Stimulated activated CD4-positive, alpha-beta T cell treated with anti-CD3 and anti-CD28 coated beads, Interleukin-2, amount 100 ng/mL, for 4 hours (primary cell): ENCODE data around the gene ZDHHC12.
"Not testable (repeated sequence)": the region's sequence is repeated elsewhere in the genome, so short reads cannot be mapped to it uniquely, and the experiment has no call there.

Experiments used
- DNase-seq: peaks from one replicate; pipeline ENCODE4 v3.0.0-alpha.2; 2020; ENCODE audit warnings: low read depth

Gene ZDHHC12

GRCh38 chr9:128707446-128707845, 16.5 kb downstream of the ZDHHC12 start:
- DNase-seq: no peak

DNA sequence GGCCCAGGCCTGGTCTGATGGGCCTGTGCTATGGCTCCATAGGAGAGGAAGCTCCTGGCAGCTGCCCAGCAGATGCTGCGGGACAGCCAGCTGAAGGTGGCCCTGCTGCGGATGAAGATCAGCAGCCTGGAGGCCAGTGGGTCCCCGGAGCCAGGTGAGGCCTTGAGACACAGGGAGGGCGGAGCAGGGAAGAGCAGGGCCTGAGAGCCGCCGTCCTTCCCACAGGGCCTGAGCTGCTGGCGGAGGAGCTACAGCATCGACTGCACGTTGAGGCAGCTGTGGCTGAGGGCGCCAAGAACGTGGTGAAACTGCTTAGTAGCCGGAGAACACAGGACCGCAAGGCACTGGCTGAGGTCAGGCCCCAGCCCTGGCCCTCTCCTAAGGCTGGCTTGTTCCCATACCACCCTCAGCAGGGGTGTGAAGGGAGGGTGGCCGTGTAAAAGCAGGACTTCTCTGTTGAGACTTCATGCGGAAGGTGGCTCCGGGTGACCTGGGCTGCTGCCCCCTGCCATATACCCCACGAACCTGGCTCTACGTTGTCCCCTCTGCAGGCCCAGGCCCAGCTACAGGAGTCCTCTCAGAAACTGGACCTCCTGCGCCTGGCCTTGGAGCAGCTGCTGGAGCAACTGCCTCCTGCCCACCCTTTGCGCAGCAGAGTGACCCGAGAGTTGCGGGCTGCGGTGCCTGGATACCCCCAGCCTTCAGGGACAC, 17.1 kb downstream of the ZDHHC12 start:
- no peak for DNase-seq

GRCh38 chr9:128706045-128706444, 17.9 kb downstream of the ZDHHC12 start:
- no peak for DNase-seq

DNA sequence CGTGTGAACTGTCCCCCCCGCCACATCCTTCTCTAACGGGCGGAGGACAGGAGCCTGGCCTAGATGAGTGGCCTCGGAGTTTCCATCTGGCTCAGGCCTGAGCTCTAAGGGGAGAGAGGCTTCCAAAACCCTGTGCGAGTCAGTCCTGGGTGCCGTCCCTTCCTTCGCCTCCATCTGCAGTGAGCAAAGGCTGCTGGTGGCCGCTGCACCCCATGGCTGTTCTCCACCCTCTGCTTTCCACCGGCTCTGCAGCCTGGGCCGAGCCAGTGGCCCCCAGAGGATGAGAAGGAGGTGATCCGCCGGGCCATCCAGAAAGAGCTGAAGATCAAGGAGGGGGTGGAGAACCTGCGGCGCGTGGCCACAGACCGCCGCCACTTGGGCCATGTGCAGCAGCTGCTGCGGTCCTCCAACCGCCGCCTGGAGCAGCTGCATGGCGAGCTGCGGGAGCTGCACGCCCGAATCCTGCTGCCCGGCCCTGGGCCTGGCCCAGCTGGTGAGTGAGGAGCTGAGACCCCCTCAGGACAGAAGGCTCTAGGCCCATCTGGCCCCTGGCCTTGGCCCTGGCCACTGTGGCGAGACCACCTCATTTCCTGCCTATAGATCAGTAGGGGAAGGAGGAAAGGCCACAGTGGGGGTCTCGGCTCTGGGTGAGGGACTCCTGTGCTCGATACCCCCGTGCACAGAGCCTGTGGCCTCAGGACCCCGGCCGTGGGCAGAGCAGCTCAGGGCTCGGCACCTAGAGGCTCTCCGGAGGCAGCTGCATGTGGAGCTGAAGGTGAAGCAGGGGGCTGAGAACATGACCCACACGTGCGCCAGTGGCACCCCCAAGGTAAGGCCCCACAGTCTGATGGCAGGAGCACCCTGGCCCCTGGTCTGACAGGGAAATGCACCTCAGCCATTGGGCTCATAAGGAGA, 18.6 kb downstream of the ZDHHC12 start:
- DNase-seq: no peak

DNA sequence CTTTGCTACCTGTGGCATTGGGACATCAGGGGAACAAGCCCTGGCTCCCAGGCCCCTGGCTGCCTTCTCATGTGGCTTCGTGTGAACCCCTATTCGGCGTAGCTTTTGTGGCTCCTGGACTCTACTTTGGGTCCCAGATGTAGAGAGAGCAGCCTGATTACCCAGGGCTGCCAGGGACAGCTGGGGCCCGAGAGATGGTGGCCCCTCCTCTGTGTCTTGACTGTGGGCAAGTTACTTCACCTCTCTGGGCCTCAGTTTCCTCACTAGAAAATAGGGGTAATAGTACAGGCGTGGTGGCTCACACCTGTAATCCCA, 19.6 kb downstream of the ZDHHC12 start:
- DNase-seq: no peak

GRCh38 chr9:128703616-128704355, 20.1 kb downstream of the ZDHHC12 start:
- no peak for DNase-seq

DNA sequence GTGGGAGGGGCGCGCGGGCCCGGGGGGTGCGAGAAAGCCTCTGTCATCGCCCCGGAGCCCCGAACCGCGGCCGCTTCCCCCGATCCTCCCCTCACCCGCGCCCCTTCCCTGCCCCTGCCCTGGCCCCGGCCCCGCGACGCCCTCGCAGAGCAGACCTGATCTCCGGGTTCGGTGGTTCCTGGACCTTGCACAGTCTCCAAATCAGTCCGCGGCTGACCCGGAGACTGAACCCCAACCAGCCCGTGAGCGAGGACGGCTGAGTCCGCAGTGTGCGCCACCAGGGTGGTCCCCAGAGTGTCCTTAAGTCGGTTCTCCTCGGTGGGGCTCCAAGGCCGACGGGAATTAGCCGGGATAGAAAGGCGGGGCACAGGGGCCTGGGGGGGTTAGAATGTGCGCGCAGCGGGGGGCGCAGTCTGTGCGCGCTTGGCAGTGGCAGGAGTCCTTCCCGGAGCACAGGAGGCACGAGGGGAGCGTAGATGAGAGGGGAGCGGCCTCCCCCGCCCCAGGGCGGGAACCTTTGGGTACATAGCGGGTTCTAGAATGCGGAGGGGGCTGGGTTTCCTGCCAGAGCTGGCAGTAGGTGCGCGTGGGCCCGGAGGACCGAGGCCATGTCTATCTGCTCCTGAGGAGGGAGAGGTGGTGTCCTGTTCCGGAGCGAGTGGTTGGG, 20.8 kb downstream of the ZDHHC12 start:
- DNase-seq: no peak

DNA sequence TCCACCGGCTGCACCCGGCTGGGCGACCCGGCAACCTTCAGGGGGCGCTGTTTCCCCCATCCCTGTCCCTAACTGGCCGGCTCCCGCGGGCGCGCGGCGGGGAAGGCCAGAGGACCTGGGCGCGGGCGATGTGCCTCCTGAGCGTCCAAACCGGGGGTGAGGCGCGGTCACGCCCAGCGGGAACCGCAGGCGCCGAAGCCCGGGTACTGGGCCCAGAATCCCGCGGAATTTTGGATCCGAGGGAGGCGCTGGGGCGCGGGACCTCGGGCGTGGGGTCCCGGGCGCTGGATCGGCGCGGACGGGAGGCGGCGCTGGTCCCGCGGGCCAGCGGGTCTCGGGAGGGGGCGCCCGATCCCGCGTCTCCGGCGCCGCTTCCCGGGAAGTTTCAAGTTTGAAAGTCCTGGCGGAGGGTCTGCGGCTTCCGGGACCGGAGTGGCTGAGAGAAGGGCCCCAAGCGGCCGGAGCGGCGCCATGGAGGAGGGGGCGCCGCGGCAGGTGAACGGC, 21.4 kb downstream of the ZDHHC12 start, which contains the start of gene PKN3:
Gene PKN3 (plus strand): TSS at position 59 of the 504 bp plus-strand sequence. CDS start 413 bp downstream, at position 472.
- peak; percentile 72 for DNase-seq

GRCh38 chr9:128701227-128701854, 22.6 kb downstream of the ZDHHC12 start:
- no peak for DNase-seq

- DNase-seq: not testable (repeated sequence)
Observed at GRCh38 chr9:128699096-128699795, 24.7 kb downstream of the ZDHHC12 start.

- no peak for DNase-seq
Observed at GRCh38 chr9:128696923-128697707, 26.8 kb downstream of the ZDHHC12 start.

- DNase-seq: no peak
Observed at GRCh38 chr9:128694344-128694743, 29.6 kb downstream of the ZDHHC12 start.

DNA sequence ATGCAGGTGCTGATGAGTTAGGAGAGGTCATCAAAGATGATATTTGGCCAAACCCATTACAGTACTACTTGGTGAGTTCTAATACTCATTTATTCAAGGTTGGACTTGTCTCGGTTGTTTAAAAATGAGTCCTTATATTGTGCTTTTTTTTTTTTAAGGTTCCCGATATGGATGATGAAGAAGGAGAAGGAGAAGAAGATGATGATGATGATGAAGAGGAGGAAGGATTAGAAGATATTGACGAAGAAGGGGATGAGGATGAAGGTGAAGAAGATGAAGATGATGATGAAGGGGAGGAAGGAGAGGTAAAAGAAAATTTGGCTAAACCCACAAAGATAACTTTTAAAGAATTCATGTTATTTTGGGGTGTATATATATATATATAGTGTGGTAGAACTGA, 30.2 kb downstream of the ZDHHC12 start:
- DNase-seq: not testable (repeated sequence)

- no peak for DNase-seq
Observed at GRCh38 chr9:128690684-128691034, 33.3 kb downstream of the ZDHHC12 start.

DNA sequence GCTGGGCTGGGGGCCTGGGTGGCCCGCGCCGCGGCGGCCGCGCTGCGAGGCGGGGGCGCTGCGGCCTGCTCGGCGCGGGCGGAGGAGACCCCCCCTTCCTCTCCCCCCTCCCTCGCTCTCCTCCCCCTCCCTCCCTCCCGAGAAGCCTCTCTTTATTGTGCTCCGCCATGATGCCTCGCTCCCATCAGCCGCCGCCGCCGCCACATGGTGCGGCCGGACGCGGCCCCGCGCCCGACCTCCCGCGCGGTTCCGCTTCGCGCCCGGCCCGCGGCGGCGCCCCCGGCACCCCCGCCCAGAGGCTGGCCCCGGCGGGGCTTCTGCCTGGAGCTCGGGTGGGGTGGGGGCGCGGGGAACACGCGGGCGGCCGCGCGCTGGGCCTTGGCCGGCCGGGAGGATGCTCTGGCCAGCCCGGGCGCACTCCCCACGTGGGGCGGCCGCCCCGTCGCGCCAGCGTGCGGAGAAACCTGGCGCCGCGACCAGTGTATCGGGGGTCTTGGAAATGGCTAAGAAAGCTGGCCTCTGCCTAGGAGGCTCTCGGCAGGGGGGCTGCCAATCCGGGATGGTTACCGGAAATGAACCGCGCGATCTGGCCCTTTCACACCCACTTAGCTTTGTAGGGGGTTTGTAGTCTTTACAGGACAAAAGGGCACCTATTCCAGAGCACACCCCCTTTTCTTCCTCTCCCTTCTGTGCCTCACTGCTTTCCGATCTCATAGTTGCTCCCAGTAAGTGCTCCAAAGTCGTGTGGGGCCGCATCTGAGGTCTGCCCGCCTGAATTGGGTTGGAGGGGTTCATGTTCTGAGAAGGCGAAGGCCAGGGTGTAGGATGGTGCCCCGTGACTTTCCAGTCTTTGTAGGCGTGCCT, 33.9 kb downstream of the ZDHHC12 start:
- DNase-seq: peak; percentile 53

GRCh38 chr9:128689293-128689774, 34.6 kb downstream of the ZDHHC12 start:
- no peak for DNase-seq

DNA sequence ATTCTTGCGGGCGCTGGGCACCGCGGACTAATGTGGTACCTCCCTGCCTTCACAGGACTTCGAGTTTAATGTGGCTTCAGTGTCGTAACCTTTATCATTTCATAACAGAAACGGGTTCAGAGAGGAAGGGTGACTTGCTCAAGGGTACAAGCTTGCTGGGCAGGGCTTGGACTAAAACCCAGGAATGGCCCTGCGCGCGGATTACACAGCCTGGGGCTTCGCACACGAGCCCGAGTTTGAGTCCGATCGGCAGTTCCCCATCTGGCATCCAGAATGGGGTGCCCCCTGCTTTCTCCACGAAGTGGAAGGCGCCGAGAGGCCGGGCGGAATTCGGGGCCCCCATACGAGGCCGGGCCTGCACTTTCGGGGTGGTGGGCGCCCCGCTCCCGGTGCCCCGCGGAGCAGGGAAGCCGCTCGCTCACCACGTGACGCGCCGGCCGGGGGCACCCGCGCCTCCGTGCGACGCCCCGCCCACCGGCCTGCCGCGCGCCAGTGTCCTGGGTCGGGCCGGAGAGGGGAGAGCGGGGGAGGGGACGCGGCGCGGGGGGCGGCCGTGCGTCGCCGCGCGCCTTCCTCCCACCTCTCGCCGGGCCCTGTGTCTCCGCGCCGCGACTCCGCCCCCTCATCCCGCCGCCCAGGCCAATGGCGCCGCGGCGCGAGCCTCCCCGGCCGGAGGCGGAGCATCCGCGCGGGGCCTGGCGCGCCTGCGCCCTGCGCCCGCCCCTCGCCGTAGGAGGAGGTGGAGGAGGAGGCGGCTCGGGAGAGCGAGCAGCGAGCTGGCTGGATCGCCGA, 35.2 kb downstream of the ZDHHC12 start, which contains the start of gene SET:
Gene SET (plus strand): TSS at position 722 of the 792 bp plus-strand sequence. CDS start 361 bp downstream, outside the sequence.
- DNase-seq: peak; percentile 90

DNA sequence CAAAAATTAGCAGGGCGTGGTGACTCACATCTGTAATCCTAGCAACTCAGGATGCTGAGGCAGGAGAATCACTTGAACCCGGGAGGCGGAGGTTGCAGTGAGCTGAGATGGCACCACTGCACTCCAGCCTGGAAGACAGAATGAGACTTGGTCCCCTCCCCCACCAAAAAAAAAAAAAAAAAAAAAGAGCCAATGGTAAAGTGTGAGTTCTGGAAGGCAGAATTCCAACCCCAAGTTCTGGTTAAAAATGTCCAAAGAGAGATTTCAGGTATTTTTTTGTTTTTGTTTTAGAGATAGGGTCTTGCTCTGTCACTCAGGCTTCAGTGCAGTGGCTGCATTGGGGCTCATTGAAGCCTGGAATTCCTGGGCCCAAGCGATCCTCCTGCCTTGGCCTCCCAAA, 36.5 kb downstream of the ZDHHC12 start:
- no peak for DNase-seq
